ENCODE results near the gene LYZL2.
"Not testable (repeated sequence)": the region's sequence is repeated elsewhere in the genome, so short reads cannot be mapped to it uniquely, and the experiment has no call there.

- TF ChIP-seq, protein P1, sequence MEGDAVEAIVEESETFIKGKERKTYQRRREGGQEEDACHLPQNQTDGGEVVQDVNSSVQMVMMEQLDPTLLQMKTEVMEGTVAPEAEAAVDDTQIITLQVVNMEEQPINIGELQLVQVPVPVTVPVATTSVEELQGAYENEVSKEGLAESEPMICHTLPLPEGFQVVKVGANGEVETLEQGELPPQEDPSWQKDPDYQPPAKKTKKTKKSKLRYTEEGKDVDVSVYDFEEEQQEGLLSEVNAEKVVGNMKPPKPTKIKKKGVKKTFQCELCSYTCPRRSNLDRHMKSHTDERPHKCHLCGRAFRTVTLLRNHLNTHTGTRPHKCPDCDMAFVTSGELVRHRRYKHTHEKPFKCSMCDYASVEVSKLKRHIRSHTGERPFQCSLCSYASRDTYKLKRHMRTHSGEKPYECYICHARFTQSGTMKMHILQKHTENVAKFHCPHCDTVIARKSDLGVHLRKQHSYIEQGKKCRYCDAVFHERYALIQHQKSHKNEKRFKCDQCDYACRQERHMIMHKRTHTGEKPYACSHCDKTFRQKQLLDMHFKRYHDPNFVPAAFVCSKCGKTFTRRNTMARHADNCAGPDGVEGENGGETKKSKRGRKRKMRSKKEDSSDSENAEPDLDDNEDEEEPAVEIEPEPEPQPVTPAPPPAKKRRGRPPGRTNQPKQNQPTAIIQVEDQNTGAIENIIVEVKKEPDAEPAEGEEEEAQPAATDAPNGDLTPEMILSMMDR (IDR thresholded peaks at IDR 0.05; ENCODE audit: poor library complexity, severe bottlenecking) = not testable (repeated sequence)
- TF ChIP-seq EP300 (conservative IDR thresholded peaks at IDR 0.05; ENCODE audit: poor library complexity, severe bottlenecking); EZH2 (IDR thresholded peaks at IDR 0.05; ENCODE audit: borderline replicate concordance, insufficient read depth, low read length, poor library complexity, severe bottlenecking); REST (IDR thresholded peaks at IDR 0.05; ENCODE audit: borderline replicate concordance); TAF1 (IDR thresholded peaks at IDR 0.05; ENCODE audit: low read depth); RAD21 (conservative IDR thresholded peaks at IDR 0.05); POLR2AphosphoS5 (IDR thresholded peaks at IDR 0.05): not testable (repeated sequence)
Measured at GRCh38 chr10:30677146-30677545, 47.6 kb upstream of the LYZL2 start.

All from neural cell (in vitro differentiated cells).